Panc1 (cell line): ENCODE measurements around the gene NEUROG2.

Experiments
- POLR2AphosphoS5 ChIP-seq: IDR thresholded peaks from 2 replicates; pipeline ENCODE4 v1.6.1; 2012; ENCODE audit warnings: mild to moderate bottlenecking, low read depth, low read length, moderate library complexity
- TCF7L2 ChIP-seq: IDR thresholded peaks from 2 replicates; pipeline ENCODE4 v1.6.1; 2011; ENCODE audit warnings: mild to moderate bottlenecking, low read depth, low read length, inconsistent platforms
- TF ChIP-seq, protein P1 (sequence below): fragments of 450-650 bp; IDR thresholded peaks from 2 replicates; pipeline ENCODE4 v1.5.1; 2017; ENCODE audit warnings: mild to moderate bottlenecking
- TF ChIP-seq, protein P2 (sequence below), 2 experiments: IDR thresholded peaks; 2 replicates each; pipeline ENCODE4 v1.6.1; 2011 to 2012; ENCODE audit warnings: low read depth in 2 of 2, control low read depth in 1 of 2, low read length in 1 of 2, mild to moderate bottlenecking in 1 of 2, moderate library complexity in 1 of 2; ENCODE audit not compliant: insufficient read depth in 1 of 2

DNA sequence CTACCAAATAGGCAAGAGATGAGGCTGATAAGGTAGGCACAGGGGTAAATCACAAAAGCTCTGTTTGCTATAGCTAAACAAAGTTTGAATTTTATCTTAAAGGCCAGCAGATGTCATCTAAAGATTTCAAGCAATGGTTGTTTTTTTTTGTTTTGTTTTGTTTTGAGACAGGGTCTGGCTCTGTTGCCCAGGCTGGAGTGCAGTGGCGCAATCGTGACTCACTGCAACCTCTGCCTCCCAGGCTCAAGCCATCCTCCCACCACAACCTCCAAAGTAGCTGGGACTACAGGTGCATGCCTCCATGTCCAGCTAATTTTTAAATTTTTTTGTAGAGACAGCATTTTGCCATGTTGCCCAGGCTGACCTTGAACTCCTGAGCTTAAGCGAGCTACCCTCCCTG is 43.1 kb upstream of the NEUROG2 start:
- TF ChIP-seq, protein P1, sequence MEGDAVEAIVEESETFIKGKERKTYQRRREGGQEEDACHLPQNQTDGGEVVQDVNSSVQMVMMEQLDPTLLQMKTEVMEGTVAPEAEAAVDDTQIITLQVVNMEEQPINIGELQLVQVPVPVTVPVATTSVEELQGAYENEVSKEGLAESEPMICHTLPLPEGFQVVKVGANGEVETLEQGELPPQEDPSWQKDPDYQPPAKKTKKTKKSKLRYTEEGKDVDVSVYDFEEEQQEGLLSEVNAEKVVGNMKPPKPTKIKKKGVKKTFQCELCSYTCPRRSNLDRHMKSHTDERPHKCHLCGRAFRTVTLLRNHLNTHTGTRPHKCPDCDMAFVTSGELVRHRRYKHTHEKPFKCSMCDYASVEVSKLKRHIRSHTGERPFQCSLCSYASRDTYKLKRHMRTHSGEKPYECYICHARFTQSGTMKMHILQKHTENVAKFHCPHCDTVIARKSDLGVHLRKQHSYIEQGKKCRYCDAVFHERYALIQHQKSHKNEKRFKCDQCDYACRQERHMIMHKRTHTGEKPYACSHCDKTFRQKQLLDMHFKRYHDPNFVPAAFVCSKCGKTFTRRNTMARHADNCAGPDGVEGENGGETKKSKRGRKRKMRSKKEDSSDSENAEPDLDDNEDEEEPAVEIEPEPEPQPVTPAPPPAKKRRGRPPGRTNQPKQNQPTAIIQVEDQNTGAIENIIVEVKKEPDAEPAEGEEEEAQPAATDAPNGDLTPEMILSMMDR = no peak
- TF ChIP-seq, protein P2, sequence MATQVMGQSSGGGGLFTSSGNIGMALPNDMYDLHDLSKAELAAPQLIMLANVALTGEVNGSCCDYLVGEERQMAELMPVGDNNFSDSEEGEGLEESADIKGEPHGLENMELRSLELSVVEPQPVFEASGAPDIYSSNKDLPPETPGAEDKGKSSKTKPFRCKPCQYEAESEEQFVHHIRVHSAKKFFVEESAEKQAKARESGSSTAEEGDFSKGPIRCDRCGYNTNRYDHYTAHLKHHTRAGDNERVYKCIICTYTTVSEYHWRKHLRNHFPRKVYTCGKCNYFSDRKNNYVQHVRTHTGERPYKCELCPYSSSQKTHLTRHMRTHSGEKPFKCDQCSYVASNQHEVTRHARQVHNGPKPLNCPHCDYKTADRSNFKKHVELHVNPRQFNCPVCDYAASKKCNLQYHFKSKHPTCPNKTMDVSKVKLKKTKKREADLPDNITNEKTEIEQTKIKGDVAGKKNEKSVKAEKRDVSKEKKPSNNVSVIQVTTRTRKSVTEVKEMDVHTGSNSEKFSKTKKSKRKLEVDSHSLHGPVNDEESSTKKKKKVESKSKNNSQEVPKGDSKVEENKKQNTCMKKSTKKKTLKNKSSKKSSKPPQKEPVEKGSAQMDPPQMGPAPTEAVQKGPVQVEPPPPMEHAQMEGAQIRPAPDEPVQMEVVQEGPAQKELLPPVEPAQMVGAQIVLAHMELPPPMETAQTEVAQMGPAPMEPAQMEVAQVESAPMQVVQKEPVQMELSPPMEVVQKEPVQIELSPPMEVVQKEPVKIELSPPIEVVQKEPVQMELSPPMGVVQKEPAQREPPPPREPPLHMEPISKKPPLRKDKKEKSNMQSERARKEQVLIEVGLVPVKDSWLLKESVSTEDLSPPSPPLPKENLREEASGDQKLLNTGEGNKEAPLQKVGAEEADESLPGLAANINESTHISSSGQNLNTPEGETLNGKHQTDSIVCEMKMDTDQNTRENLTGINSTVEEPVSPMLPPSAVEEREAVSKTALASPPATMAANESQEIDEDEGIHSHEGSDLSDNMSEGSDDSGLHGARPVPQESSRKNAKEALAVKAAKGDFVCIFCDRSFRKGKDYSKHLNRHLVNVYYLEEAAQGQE (IDR thresholded peaks at IDR 0.05; ENCODE audit: insufficient read depth in 1 of 2, low read depth in 2 of 2, low read length in 1 of 2) = no peak
- TF ChIP-seq POLR2AphosphoS5 (no peak), TCF7L2 (no peak)
